ENCODE measurements around the gene SPECC1. TPM values are rescaled to one million over a fixed set of nuclear protein-coding genes. Genes with fewer than 3 reads are reported as not detected.
"Not testable (repeated sequence)": the region's sequence is repeated elsewhere in the genome, so short reads cannot be mapped to it uniquely, and the experiment has no call there.

Gene SPECC1
- 76.4 TPM for total RNA-seq

GRCh38 chr17:20009302-20010098 lies at the start of gene SPECC1:
Gene SPECC1, plus strand, starts transcription at chr17:20009359. Its CDS starts 87,293 bp downstream, at chr17:20096652.
- H3K36me3 ChIP-seq = no peaks in the 10 kb centered on the region
- no peaks in the 10 kb centered on the region for H3K4me1 ChIP-seq
- H3K27ac ChIP-seq = peak within 1 kb of the TSS; percentile 85 to 91
- peak; percentile 50 to 93 for DNase-seq (ENCODE audit: low spot score in 2 of 2)
- TF ChIP-seq, protein P1, sequence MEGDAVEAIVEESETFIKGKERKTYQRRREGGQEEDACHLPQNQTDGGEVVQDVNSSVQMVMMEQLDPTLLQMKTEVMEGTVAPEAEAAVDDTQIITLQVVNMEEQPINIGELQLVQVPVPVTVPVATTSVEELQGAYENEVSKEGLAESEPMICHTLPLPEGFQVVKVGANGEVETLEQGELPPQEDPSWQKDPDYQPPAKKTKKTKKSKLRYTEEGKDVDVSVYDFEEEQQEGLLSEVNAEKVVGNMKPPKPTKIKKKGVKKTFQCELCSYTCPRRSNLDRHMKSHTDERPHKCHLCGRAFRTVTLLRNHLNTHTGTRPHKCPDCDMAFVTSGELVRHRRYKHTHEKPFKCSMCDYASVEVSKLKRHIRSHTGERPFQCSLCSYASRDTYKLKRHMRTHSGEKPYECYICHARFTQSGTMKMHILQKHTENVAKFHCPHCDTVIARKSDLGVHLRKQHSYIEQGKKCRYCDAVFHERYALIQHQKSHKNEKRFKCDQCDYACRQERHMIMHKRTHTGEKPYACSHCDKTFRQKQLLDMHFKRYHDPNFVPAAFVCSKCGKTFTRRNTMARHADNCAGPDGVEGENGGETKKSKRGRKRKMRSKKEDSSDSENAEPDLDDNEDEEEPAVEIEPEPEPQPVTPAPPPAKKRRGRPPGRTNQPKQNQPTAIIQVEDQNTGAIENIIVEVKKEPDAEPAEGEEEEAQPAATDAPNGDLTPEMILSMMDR (IDR thresholded peaks at IDR 0.05) = peak in 1 of 3 experiments; percentile 99
- peak within 1 kb of the TSS; percentile 74 to 85 for H3K4me3 ChIP-seq
- H3K9me3 ChIP-seq = no peaks in the 10 kb centered on the region
- no peaks in the 10 kb centered on the region for H3K27me3 ChIP-seq
- intact Hi-C loops (cut with DNase I) = loop anchor here (1.0 to 5.0 kb wide), 3 partner anchors 55 to 108 kb away; no protein-coding TSS in a partner anchor

DNA sequence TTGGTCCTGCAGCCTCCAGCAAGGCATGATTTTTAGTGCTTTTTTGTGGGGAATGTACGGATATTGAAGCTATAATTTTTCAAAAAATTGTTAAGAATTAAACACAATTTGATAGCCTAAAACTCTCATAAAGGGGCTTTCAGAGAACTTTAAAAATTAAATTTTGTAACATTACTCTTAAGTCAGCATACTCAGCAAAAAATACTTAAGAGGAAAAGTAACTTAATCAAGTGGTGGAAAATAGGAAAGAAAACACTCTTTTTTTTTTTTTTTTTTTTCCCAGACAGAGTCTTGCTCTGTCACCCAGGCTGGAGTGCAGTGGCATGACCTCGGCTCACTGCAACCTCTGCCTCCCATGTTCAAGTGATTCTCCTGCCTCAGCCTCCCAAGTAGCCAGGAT lies 46.2 kb upstream of the SPECC1 start:
- DNase-seq (ENCODE audit: low spot score in 2 of 2); intact Hi-C loops (cut with DNase I): not testable (repeated sequence)
- peaks cover 35 to 41% of the 10 kb centered on the region in 2 donors for H3K36me3 ChIP-seq

DNA sequence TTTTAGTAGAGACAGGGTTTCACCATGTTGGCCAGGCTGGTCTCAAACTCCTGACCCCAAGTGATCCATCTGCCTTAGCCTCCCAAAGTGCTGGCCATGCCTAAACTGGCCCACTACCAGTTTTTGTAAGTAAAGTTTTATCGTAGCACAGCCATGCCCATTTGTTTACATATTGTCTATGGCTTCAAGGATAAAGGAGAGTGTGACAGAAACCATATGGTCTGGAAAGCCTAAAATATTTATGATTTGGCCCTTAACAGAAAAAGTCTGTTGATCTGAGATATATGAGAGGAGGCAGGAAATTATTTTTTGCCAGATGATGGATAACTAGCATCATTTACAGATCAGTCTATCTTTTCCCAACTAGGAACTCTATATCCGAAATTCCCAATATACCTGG lies 36.0 kb upstream of the SPECC1 start:
- no peaks in the 10 kb centered on the region for H3K27me3 ChIP-seq
- no peak overlapping the region for H3K27ac ChIP-seq
- H3K4me1 ChIP-seq = peaks cover under 1 to 6% of the 10 kb centered on the region in 2 donors
- TF ChIP-seq, protein P1 (IDR thresholded peaks at IDR 0.05) = no peak
- H3K36me3 ChIP-seq = peaks cover 4 to 22% of the 10 kb centered on the region in 2 donors
- H3K4me3 ChIP-seq = no peak overlapping the region
- DNase-seq (ENCODE audit: low spot score in 2 of 2) = no peak
- no peaks in the 10 kb centered on the region for H3K9me3 ChIP-seq
- intact Hi-C loops (cut with DNase I) = no loop called here

More for the DNA sequence above, 46.2 kb upstream of the SPECC1 start:
- not testable (repeated sequence) for H3K9me3 ChIP-seq, H3K27ac ChIP-seq, H3K27me3 ChIP-seq, H3K4me3 ChIP-seq, H3K4me1 ChIP-seq

DNA sequence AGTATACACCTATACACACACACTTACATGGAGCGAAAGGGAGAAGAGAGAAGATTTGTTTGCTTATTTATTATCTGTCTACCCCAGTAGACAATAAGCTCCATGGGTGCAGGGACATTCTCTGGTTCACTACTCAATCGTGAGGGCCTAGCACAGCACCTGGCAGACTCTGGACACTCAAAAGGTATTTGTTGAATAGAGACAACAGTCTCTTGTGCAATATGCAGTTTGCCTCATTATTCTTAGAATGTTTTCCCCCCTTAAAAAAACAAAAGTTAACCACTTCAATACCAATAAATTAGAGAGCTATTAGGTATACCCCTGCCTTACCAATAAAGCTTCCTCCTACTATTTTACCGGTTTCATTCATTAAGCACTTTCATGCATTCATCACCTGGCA lies 33.6 kb upstream of the SPECC1 start:
- Histone ChIP-seq H3K9me3 (no peaks in the 10 kb centered on the region), H3K36me3 (peaks cover 4 to 5% of the 10 kb centered on the region in 2 donors), H3K27ac (no peak overlapping the region), H3K27me3 (no peaks in the 10 kb centered on the region), H3K4me1 (peaks cover 12 to 13% of the 10 kb centered on the region in 2 donors), H3K4me3 (no peak overlapping the region)
- TF ChIP-seq, protein P1 (IDR thresholded peaks at IDR 0.05) = no peak
- intact Hi-C loops (cut with DNase I) = no loop called here
- DNase-seq (ENCODE audit: low spot score in 2 of 2) = no peak

- intact Hi-C loops (cut with DNase I) = no loop called here
- peak; percentile 60 to 95 for DNase-seq (ENCODE audit: low spot score in 2 of 2)
- Histone ChIP-seq H3K4me1 (peaks cover 12 to 13% of the 10 kb centered on the region in 2 donors), H3K27ac (peak within 1 kb of the TSS; percentile 93 to 96), H3K27me3 (no peaks in the 10 kb centered on the region), H3K9me3 (no peaks in the 10 kb centered on the region), H3K36me3 (no peaks in the 10 kb centered on the region), H3K4me3 (peak within 1 kb of the TSS; percentile 92 to 96)
- TF ChIP-seq, protein P1 (IDR thresholded peaks at IDR 0.05) = no peak
These were observed 31.6 kb upstream of the SPECC1 start, which contains the start of gene AKAP10 for GRCh38 chr17:19977293-19978208. Gene AKAP10, minus strand, starts transcription at chr17:19977828. Its CDS starts 149 bp downstream, at chr17:19977679.

Measured in ascending aorta (tissue), 2 donors.